Hematopoietic multipotent progenitor cell treated with erythropoietin and hydrocortisone succinate and interleukin-3 and kit ligand, for 6 days (in vitro differentiated cells): ENCODE results near the gene MCEE.
A peak's percentile ranks its signal among the peaks of the same experiment; 100 is the strongest.

Experiments
- DNase-seq: peaks from one replicate; pipeline ENCODE4 v3.0.0-alpha.2; 2015

The MCEE gene

DNA sequence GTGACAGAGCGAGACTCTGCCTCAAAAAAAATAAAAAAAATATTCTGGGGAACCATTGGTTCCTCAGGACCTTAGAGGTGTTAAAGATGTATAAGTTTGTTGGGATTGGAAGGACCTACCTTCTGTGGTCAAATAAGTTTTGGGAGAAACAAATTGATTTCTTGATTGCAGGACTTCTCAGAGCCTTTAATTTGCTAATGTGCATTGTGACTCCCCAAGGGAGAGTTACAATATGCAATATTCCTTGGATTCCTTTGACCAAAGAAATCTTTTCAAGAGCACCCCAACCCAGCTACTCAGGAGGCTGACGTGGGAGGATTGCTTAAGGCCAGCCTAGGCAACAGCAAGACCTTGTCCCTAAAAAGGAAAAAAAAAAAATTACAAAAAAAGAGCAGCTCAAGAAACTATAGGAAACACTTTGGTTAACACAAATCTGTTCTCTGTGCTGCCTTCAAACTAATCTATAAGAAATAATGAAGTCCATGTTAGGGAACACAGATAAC, 55.1 kb downstream of the MCEE start:
- DNase-seq = no peak

DNA sequence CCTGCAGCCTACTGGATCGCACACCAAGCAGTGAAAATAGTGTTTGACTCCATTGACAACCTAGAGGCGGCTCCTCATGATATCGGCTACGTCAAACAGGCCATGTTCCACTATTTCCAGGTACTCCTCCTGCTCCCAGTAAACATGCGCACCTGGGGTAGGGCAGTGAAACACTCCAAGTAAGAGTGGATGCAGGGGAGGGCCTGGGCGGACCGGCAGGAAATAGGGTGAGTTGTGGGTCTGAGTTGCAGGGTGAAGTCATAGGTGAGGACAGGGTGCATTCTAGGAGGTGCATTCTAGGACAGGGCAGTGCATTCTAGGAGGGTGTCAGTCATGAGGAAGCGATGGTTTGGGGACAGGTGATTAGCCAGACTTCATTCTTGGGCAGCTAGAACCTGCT, 56.6 kb downstream of the MCEE start:
- DNase-seq = no peak

DNA sequence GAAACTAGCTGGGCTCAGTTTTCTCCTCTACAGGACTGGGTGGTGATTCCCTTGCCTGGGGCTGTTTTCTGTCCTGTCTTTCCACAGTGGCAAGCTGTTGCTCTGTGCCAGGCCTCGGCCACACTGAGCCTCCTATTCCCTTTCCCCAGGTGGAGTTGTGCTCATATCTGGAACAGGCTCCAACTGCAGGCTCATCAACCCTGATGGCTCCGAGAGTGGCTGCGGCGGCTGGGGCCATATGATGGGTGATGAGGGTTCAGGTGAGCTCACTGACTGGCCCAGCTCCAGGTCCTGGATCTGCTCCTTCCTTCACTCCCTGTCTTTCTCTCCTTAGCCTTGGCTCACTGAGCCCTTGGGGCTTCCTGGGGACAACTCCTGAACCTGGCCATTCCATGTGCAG, 57.5 kb downstream of the MCEE start:
- no peak for DNase-seq

DNA sequence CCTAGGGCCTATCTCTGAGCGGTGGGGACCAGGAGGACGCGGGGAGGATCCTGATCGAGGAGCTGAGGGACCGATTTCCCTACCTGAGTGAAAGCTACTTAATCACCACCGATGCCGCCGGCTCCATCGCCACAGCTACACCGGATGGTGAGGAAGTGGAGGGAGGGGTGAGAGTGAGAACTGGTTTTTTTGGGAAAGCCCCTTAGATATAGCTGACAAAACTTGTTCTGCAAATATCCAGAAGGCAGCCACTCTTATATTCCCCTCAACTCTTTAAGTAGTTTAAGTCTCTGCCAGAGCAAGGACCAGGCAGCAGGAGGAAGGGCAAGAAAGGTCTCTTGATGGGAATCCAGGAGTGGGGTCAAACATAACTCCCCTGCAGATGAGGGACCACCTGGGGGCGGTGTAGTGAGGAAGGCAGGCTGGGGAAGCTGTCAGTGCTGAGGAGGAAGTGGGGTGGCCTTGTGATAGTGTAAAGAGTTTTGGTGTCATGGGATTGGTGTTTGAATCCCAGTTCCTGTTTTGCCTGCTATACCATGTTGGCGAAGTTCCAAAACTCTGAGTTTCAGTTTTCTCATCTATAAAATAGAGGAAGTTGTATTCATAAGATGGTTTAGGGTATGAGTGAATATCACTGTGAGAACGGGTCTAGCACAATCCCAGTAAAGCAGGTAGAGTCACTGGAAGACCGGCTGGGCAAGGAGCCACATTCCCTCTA, 58.2 kb downstream of the MCEE start:
- peak; percentile 95 for DNase-seq

DNA sequence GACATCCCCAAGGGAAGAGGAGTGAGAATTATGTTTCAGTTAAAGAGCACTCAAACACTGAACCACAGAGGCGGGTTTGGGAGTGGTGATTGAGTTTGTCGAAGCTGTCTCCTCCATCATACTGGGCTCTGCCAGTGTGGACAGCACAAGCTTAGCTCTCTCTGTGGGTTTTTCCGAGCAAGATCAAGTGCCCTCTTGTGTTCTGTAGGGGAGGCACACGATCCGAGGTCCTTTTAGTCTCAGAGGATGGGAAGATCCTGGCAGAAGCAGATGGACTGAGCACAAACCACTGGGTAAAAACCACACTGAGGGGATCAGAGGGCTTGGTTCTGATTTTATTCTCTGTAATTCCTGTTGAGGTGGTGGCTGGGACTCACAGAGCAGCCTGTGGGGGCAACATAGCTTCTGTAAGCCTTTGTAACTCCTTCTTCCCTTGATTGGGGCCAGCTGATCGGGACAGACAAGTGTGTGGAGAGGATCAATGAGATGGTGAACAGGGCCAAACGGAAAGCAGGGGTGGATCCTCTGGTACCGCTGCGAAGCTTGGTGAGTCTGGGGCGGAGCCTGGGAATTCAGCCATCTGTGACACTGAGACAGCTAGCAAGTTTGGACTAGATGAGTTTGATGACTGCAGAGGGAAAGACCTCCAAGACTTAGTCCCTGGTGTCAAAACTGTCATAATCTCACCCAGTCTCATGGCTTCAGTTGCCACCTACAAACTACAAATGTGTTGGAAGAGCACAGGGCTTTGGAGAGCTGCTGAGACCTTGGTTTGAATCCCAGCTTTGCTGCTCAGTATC, 59.5 kb downstream of the MCEE start:
- DNase-seq = peak; percentile 63

DNA sequence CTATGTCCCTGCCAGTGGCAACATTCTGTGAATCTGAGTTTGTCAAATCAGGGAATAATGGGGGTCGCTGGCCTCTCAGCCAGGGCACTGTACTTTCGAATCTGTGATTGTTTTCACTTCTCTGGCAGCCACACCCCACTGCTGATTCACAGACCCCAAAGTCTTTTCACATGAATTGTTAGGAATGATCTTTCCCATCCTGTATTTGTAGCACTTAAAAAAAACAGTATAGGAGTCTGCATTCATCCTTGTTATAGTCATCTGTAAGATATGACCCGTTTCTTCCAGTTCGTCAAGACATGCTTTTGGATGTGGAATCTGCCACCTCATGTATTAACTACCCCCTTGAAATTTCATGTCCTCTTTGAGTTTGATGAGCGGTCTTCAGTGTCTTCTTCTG, 60.7 kb downstream of the MCEE start:
- DNase-seq = no peak

DNA sequence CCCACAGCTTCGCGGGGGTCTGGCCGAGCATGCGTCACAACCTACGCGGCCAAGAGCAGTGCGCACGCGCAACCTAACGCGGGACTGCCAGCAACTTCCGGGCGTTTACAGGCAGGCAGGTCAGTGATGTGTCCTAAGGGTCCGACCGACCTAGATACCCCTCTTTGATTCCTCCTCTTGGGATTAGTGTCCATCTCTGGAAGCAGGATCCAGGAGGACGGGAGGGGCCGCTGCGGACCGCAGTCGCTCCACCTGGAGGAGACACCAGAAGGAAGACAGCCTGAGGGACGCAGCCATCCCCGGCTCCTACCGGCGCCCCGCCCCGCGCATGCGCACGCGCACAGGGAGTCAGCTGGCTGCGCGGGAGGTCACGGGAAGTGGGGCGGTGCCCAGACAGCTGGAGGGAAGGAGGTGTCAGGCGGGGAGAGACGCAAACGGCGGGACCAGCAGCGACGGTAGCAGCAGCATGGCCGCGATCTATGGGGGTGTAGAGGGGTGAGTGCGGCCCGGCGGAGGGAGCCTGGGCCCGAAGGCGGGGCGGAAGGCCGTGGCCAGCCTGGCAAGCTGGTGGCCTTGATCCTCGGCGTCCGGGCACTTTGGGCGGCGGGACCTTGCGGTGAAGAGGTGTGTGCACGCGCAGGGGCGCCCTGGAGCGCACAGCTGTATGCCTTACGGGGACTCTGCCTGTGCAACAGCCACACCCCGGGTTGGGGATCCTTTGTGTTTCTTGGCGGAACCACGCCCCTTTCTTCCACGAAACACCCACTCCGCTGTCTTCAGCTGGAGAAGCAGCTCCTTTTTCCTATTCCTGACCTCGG, 61.6 kb downstream of the MCEE start, which contains the start of gene NAGK:
TSS of gene NAGK (plus strand) at position 431 of the 818 bp plus-strand sequence. CDS start at position 467, 36 bp downstream.
- peak; percentile 97 for DNase-seq

DNA sequence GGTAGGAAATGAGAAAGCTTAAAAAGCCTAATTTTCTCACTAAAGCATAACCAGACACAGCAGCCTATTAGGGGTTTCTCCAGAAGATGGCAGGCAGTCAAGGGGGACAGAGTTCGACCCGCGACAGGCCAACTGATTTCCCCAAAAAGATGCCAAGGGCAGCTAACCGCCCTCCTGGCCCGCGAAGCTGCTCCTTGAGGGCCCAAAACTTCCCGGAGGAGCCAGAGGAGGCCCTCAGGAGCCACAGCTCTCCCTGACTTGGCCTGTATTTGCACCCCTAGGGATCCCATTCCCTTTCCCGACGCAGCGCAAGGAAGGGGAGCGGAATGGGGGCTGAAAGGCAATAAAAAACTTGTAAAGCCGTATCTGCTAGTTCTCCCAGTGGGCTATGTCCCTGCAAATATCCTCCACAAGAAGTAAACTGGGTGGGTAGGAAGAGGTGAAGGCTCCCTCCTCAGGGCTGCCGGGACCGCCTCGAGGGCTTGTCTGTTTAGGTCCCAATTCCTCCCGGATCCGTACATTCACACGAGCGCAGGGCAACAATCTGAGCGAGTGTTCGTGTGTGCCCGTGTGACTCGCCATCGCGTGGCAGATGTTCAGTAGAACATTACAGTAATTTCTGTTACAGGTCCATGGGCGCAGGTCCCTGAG, 62.3 kb downstream of the MCEE start:
- peak; percentile 51 for DNase-seq

DNA sequence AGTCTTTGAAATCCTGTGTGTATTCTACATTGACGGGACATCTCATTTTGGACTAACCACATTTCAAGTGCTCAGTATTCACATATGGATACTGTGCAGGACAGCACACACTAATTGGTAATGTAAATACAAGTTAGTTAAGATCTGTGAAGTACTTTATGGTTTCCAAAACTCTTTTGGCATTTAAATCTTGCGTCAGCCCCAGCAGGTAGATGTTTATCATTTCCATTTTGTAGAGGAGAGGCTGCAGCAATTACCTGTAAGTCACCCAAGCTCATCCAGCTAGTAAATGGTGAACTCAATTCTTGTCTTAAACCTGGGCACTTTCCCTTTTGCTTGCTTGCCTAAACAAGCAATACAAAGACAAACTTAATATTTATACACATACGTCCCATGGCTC, 63.2 kb downstream of the MCEE start:
- no peak for DNase-seq

DNA sequence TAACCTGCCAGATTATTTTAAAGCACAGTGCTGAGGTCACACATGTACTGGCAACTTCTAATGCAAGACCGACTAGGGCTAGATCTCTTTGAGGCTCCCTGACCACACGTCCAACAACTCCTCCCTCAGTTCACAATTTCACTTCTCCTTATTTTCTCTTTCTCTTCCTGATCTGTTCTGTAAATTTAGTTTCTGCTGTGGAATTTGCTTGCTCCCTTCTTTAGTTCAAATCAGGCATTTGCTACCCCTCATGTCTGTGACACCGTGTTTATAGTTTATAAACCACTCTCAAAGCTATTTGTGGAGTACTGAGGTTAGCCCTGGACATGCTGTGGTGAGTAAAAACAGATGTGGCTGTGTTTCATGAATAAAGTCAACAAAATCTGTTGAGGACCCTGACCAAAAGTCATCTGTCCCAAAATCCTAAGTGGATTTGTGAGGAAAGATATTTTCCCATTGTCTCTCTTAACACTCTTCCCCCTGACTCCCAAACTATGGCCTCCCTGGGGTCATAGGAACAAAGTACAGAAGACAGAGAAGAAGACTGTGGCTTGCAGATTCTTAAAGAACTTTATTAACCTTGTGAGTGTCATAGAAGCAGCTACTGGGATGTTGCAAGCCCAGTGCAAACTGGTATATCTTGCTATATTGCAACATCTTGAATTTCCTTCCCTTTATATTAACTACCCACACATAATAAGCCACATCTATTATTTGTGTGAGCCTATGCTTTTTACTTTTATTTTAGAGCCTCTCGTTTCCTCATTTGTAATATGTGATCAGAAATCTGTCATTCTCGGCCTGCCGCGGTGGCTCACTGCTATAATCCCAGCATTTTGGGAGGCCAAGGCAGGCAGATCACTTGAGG, 65.0 kb downstream of the MCEE start:
- DNase-seq = peak; percentile 80

DNA sequence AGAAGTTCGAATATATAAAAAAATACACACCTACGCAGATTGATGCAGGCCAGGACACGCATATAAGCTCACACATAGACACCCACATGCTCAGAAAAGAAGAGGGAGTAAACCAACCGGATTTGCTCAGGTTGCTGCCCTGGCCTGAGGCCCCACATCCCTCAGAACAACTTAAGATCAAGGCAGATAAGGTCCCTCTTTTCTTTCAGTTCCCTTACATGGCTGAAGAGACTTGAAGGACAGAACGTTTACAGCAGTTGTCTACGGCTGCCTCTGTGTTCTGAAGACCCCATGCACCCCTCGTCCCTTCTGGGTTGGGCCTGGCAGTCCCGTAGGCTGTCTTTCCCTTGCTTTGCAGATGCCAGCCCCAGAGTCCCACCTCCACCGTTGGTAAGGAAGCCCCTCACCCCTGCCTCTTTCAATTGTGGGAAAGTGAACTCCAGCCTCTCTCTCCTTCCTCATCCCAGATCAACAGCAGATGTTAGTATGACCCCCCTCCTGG, 65.9 kb downstream of the MCEE start:
- no peak for DNase-seq

DNA sequence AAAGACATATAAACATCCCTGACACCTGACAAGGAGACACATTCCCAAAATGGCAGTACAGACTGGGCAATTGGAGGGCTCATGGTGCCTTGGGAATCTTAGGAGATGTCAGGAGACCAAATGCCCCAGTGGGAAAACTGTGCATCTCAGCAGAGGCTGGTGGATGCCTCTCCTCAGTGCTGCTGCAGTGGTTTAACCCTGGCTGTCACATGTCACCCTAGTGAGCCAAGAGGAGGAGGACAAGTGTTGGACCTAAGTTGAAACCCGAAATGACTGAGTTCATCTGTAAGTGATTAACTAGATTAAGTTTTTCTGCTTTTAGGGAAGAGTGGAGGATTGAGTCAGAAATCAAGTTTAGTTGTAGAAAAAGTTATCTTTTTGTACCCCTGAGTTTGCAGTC, 66.8 kb downstream of the MCEE start:
- no peak for DNase-seq

DNA sequence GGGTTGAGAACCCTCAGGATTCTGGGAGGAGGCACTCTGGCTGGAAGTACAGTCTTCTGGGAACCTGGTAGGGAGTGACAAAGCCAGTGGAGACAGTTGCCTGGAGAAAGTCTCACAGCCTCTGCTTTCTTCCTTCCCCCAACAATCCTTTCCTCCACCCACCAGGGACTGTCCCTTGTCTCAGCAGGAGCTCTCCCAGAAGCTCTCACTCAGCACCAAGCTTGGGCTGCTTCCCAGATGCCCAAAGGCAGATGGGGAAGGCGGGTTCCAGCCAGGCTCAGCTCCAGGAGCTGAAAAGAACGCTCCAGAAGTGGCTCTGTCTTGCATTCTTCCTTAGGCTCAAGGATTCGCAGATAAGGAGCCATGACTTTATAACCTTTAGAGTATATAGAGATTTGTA, 69.2 kb downstream of the MCEE start:
- DNase-seq = no peak

DNA sequence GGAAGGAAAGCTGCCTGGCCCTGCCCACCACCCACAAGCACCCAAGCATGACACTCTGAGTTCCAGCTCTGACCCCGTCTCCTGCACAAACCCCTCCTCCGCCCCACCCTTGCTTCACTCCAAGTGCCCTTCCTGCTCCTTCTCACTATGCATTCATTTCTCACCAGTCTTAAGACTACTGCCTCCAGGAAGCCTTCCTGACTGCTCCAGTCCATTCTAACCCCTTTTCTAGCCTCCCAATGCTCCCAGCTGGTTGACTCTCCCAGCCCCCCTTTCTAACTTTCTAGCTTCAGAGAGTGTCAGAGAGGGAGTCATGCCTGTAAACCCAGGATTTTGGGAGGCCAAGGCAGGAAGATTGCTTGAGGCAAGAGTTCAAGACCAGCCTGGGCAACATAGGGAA, 69.8 kb downstream of the MCEE start:
- no peak for DNase-seq
